ENCODE results near the gene CD101. TPM values are rescaled to one million over a fixed set of nuclear protein-coding genes. Genes with fewer than 3 reads are reported as not detected.
A peak's percentile ranks its signal among the peaks of the same experiment; 100 is the strongest.

The CD101 gene
- total and polyA plus RNA-seq, 2 of the 8 experiments (the other 6 are each of a cell fraction or from before 2014, with no cell fraction given) = 1.1 to 1.2 TPM

DNA sequence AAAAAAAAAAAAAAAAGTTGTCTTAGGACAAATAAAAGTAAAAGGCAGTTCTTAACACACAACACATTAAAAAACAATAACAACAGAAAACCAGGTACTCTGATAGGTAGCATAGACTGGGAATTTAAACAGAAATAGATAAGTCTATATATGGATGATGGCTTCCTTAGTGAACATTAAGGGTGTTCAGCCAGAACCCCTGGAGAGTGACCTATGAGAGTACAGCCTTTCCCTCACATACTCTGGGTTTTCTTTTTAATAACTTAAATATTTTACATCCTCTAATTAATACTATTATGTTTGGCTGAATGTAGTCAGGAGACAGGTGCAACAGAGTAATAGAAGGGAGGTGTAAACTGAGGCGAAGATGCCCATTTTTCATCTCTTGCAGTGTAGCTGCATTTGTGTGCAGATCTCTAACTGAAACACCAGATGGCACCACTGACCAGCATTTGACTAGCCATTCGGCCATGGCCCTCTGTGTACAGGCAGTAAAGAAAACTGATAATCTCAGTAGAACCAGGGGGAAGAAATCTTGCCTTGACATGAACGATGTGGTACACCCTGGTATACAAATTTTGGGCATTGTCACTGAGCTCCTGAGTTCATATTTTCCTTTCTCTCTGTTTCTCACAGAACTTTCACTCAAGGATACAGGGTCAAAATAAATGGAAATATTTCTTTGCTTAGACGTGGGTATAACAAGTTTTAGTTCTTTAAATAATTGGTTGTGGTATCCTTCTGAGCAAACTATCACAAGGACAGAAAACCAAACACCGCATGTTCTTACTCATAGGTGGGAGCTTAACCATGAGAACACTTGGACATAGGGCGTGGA lies 66.2 kb downstream of the CD101 start:
- Histone ChIP-seq H3K56ac (replicated peaks; ENCODE audit: insufficient read length, low read depth, low read length) (no peak overlapping the region), H3K79me1 (ENCODE audit: low read depth, low read length) (no peaks in the 10 kb centered on the region; the same call in 1 of the 2 replicates), H3K18ac (ENCODE audit: extremely low read depth, low read length) (no peak overlapping the region), H3K27ac (ENCODE audit: low read depth, low read length) (no peak overlapping the region), H4K8ac (ENCODE audit: extremely low read depth, insufficient read depth, low read length) (no peak overlapping the region), H3K4me3 (ENCODE audit: extremely low read depth in 1 of 4, insufficient read depth in 2 of 4, low read depth in 3 of 4, low read length in 4 of 4) (no peak overlapping the region), H3K36me3 (ENCODE audit: control insufficient read depth in 2 of 4, insufficient read depth in 4 of 4, low read length in 3 of 4) (peaks cover 7 to 32% (median 26%) of the 10 kb centered on the region in 4 experiments), H3K79me2 (ENCODE audit: control insufficient read depth in 1 of 2, insufficient read depth in 2 of 2, low read length in 2 of 2) (peaks cover 0 to 30% of the 10 kb centered on the region in 2 experiments; a peak in 2 of 4 replicates), H4K5ac (ENCODE audit: insufficient read length, low read depth, low read length) (no peak overlapping the region), H3K23me2 (ENCODE audit: low read depth, low read length) (no peaks in the 10 kb centered on the region), H3K4ac (replicated peaks; ENCODE audit: insufficient read length, low read depth, low read length) (no peak overlapping the region), H4K20me1 (replicated peaks in 1 of 2; ENCODE audit: control insufficient read depth in 1 of 2, insufficient read depth in 2 of 2, low read length in 2 of 2) (peaks cover 1 to 4% of the 10 kb centered on the region in 2 experiments), H2BK15ac (ENCODE audit: low read length) (no peak overlapping the region), H3K4me2 (ENCODE audit: insufficient read depth in 1 of 2, low read depth in 2 of 2, low read length in 2 of 2) (no peak overlapping the region), H2BK120ac (replicated peaks; ENCODE audit: low read depth, low read length) (no peak overlapping the region), H3K9ac (replicated peaks in 1 of 4; ENCODE audit: extremely low read depth in 1 of 4, low read depth in 3 of 4, low read length in 3 of 4) (no peak overlapping the region), H2BK20ac (ENCODE audit: low read length) (no peak overlapping the region), H2BK5ac (ENCODE audit: low read depth, low read length) (no peak overlapping the region), H2AK5ac (ENCODE audit: low read depth, low read length) (no peak overlapping the region), H3K4me1 (replicated peaks in 1 of 4; ENCODE audit: control insufficient read depth in 3 of 4, insufficient read depth in 4 of 4, low read length in 3 of 4) (no peaks in the 10 kb centered on the region; a peak in 1 of 7 replicates), H3K9me3 (ENCODE audit: insufficient read depth in 2 of 2, low read depth in 1 of 2, low read length in 1 of 2) (no peaks in the 10 kb centered on the region), H2BK12ac (ENCODE audit: low read depth, low read length) (no peak overlapping the region), H3K14ac (ENCODE audit: insufficient read length) (no peak overlapping the region), H4K91ac (replicated peaks; ENCODE audit: insufficient read length, low read length) (no peak overlapping the region), H3K23ac (ENCODE audit: insufficient read length) (no peak overlapping the region), H3K27me3 (replicated peaks in 1 of 4; ENCODE audit: control insufficient read depth in 3 of 4, extremely low read depth in 1 of 4, insufficient read depth in 3 of 4, low read length in 3 of 4) (peaks cover 0 to 1% (median 0%) of the 10 kb centered on the region in 4 experiments; a peak in 1 of 7 replicates), H2AFZ (ENCODE audit: low read length) (no peak overlapping the region)
- 86% methylated on average over 6 of the region's 6 CpGs; no CpG with 5 or more reads in 1 of the 2 experiments for WGBS, 2 experiments (ENCODE audit: extremely low coverage in 1 of 2, insufficient coverage in 1 of 2, insufficient read length in 1 of 2, insufficient replicate concordance in 2 of 2, low coverage in 1 of 2, low lambda C conversion rate in 2 of 2, missing lambda C conversion rate in 1 of 2)
- CTCF ChIA-PET (ENCODE audit: partially characterized antibody) = interaction anchor here (0.5 to 5.2 kb wide), 24 partner anchors 10 to 1443 kb away, joined by 3 to 49 read pairs (median 4); no protein-coding TSS in a partner anchor
- DNase-seq (ENCODE audit: low read depth in 1 of 2, low spot score in 2 of 2) (no peak), FAIRE-seq (no peak)
- POLR2A ChIA-PET (ENCODE audit: partially characterized antibody) = interaction anchor here (0.9 to 3.6 kb wide), 2 partner anchors 8 to 25 kb away, joined by 3 to 13 read pairs; partner anchors contain the start of gene TTF2
- TF ChIP-seq EP300 (IDR thresholded peaks at IDR 0.05; ENCODE audit: borderline replicate concordance in 1 of 2, low read depth in 2 of 2, low read length in 2 of 2) (no peak), YY1 (IDR thresholded peaks at IDR 0.05; ENCODE audit: low read depth, low read length) (peak; percentile 49; the same call in 1 of the 2 replicates), CREB1 (IDR thresholded peaks at IDR 0.05) (no peak), SUZ12 (IDR thresholded peaks at IDR 0.05; ENCODE audit: low read length) (no peak), RNF2 (IDR thresholded peaks at IDR 0.05; ENCODE audit: borderline replicate concordance, low read depth, low read length, missing control alignments, poor library complexity, severe bottlenecking) (no peak), NRF1 (IDR thresholded peaks at IDR 0.05; ENCODE audit: low read depth, low read length) (no peak), POLR2AphosphoS5 (IDR thresholded peaks at IDR 0.05; ENCODE audit: low read depth, low read length) (no peak), SRF (IDR thresholded peaks at IDR 0.05; ENCODE audit: low read depth, low read length) (no peak), SIRT6 (IDR thresholded peaks at IDR 0.05; ENCODE audit: low read length) (no peak), BCL11A (IDR thresholded peaks at IDR 0.05; ENCODE audit: low read depth in 2 of 2, low read length in 2 of 2) (no peak), FOSL1 (IDR thresholded peaks at IDR 0.05; ENCODE audit: insufficient read depth, low read depth, low read length) (0 out of 2 replicates have a peak, but pooled peaks have one; percentile 11), EZH2 (IDR thresholded peaks at IDR 0.05; ENCODE audit: low read depth, low read length, severe bottlenecking) (no peak)
